GM12892 (cell line): ENCODE results near the gene EDC4.

Experiments
- POLR2A ChIP-seq: IDR thresholded peaks from 2 replicates; pipeline ENCODE4 v1.6.1; 2011; ENCODE audit warnings: low read depth, low read length, control low read depth
- POLR2AphosphoS5 ChIP-seq: IDR thresholded peaks from 2 replicates; pipeline ENCODE4 v1.6.1; 2011; ENCODE audit warnings: low read depth, low read length, control low read depth
- TAF1 ChIP-seq: IDR thresholded peaks from 2 replicates; pipeline ENCODE4 v1.6.1; 2011; ENCODE audit warnings: low read depth, mild to moderate bottlenecking, control low read depth, low read length, borderline replicate concordance

- no peak for TF ChIP-seq POLR2AphosphoS5
- no peak for TF ChIP-seq POLR2A
- no peak for TF ChIP-seq TAF1
Observed at GRCh38 chr16:67885976-67886375, 13.1 kb downstream of the EDC4 start.
